Keratinocyte (primary cell): ENCODE results near the gene ERICH6. TPM values are rescaled to one million over a fixed set of nuclear protein-coding genes. Genes with fewer than 3 reads are reported as not detected.

ENCODE experiments used
- DNase-seq: peaks from one replicate; pipeline ENCODE4 v3.0.0-alpha.2; 2011; ENCODE audit warnings: low read depth, missing footprints, low spot score
- FAIRE-seq: peaks from 2 replicates; lab custom pipeline; 2011; peaks lifted over from hg19 to GRCh38; lab: Jason Lieb, UNC
- H2AFZ ChIP-seq: 2 replicates; pipeline ENCODE4 v1.6.0; 2012; ENCODE audit warnings: low read length, control low read depth, inconsistent platforms; ENCODE audit not compliant: control insufficient read depth
- H3K27ac ChIP-seq: 2 replicates; pipeline ENCODE4 v1.5.1; 2011; ENCODE audit warnings: low read length; ENCODE audit not compliant: control insufficient read depth, insufficient read depth
- H3K27me3 ChIP-seq: 3 replicates; pipeline ENCODE4 v1.6.0; 2011; ENCODE audit warnings: low read length; ENCODE audit not compliant: control insufficient read depth, insufficient read depth; ENCODE audit errors: extremely low read depth
- H3K36me3 ChIP-seq, 2 experiments: 2 replicates in 1 of 2; 3 replicates in 1 of 2; pipeline ENCODE4 v1.5.1; 2011; ENCODE audit warnings: low read length in 2 of 2, mild to moderate bottlenecking in 1 of 2; ENCODE audit not compliant: control insufficient read depth in 2 of 2, insufficient read depth in 2 of 2; ENCODE audit errors: extremely low read depth in 1 of 2
- H3K4me1 ChIP-seq: 3 replicates; pipeline ENCODE4 v1.5.1; 2011; ENCODE audit warnings: low read length; ENCODE audit not compliant: control insufficient read depth, insufficient read depth; ENCODE audit errors: extremely low read depth
- H3K4me2 ChIP-seq: 3 replicates; pipeline ENCODE4 v1.6.0; 2011; ENCODE audit warnings: low read depth, low read length; ENCODE audit not compliant: control insufficient read depth, insufficient read depth; ENCODE audit errors: extremely low read depth
- H3K4me3 ChIP-seq, 3 experiments: fragments of 200-600 bp in 1 of 3; sonication (generic) in 1 of 3; 2 replicates in 2 of 3; 3 replicates in 1 of 3; pipeline ENCODE4 v1.5.1; 2011 to 2016; ENCODE audit warnings: low read length in 3 of 3, mild to moderate bottlenecking in 3 of 3, control low read depth in 2 of 3, inconsistent platforms in 1 of 3, low read depth in 1 of 3, mixed read lengths in 1 of 3, mixed run types in 1 of 3, moderate library complexity in 1 of 3; ENCODE audit not compliant: control insufficient read depth in 2 of 3, insufficient read depth in 2 of 3; ENCODE audit errors: extremely low read depth in 1 of 3
- H3K79me2 ChIP-seq: 2 replicates; pipeline ENCODE4 v1.6.0; 2012; ENCODE audit warnings: low read length; ENCODE audit not compliant: control insufficient read depth, insufficient read depth
- H3K9ac ChIP-seq: 3 replicates; pipeline ENCODE4 v1.6.0; 2011; ENCODE audit warnings: low read length; ENCODE audit not compliant: control insufficient read depth, insufficient read depth; ENCODE audit errors: extremely low read depth
- H3K9me1 ChIP-seq: 3 replicates; pipeline ENCODE4 v1.6.0; 2011; ENCODE audit warnings: low read length; ENCODE audit not compliant: control insufficient read depth, insufficient read depth; ENCODE audit errors: extremely low read depth
- H3K9me3 ChIP-seq: 2 replicates; pipeline ENCODE4 v1.5.1; 2012; ENCODE audit warnings: low read depth, low read length; ENCODE audit not compliant: control insufficient read depth
- H4K20me1 ChIP-seq: 3 replicates; pipeline ENCODE4 v1.6.0; 2011; ENCODE audit warnings: low read length; ENCODE audit not compliant: control insufficient read depth, insufficient read depth; ENCODE audit errors: extremely low read depth
- CTCF ChIP-seq, 3 experiments: IDR thresholded peaks in 1 of 3; conservative IDR thresholded peaks in 1 of 3; optimal IDR thresholded peaks in 1 of 3; 2 replicates in 2 of 3; 3 replicates in 1 of 3; pipeline versions ENCODE3 to v1.5.1; 2011; ENCODE audit warnings: low read length in 3 of 3, mild to moderate bottlenecking in 3 of 3, moderate library complexity in 2 of 3, control low read depth in 1 of 3, inconsistent platforms in 1 of 3; ENCODE audit not compliant: insufficient read depth in 2 of 3; ENCODE audit errors: extremely low read depth in 1 of 3
- EZH2 ChIP-seq: IDR thresholded peaks from one replicate; pipeline ENCODE4 v1.6.1; 2012; ENCODE audit warnings: inconsistent platforms, mild to moderate bottlenecking, low read length, moderate library complexity
- dilution Hi-C: fragments of 300-500 bp; cut with MboI; formaldehyde crosslinking; loops from one replicate; pipeline ENCODE4 v1.7.0; 2020; ENCODE audit warnings: low sequenced_read_pairs; ENCODE audit not compliant: extremely low pct_ligation_motif_present
- polyA plus RNA-seq, 5 experiments: library from polyadenylated mRNA; depleted of rRNA in 3 of 5; stranded (reverse) in 3 of 5; stranded (forward) in 1 of 5; unstranded in 1 of 5; fragments of >200 nt; gene quantifications; 1 replicate in 1 of 5; 2 replicates in 3 of 5; 3 replicates in 1 of 5; pipeline versions ENCODE4 v1.2.1 to v1.2.3, GENCODE V29; 2011 to 2012; ENCODE audit warnings: missing spikeins in 2 of 5, low read depth in 1 of 5, low replicate concordance in 1 of 5

The ERICH6 gene
- polyA plus RNA-seq, 1 donor (not counting 4 experiments of a cell fraction or from before 2014, with no cell fraction given) = 0.03 TPM

GRCh38 chr3:150675587-150675986 lies 28.1 kb downstream of the ERICH6 start:
- Histone ChIP-seq H3K79me2 (no peaks in the 10 kb centered on the region), H3K4me1 (no peaks in the 10 kb centered on the region), H3K27ac (no peak overlapping the region), H3K4me2 (no peak overlapping the region), H3K27me3 (no peaks in the 10 kb centered on the region), H4K20me1 (no peaks in the 10 kb centered on the region), H3K4me3 (no peak overlapping the region), H3K9me3 (no peaks in the 10 kb centered on the region), H2AFZ (no peak overlapping the region), H3K36me3 (no peaks in the 10 kb centered on the region), H3K9ac (no peak overlapping the region), H3K9me1 (no peaks in the 10 kb centered on the region)
- dilution Hi-C loops = no loop called here
- FAIRE-seq (no peak), DNase-seq (no peak)
- no peak for TF ChIP-seq CTCF (optimal IDR thresholded peaks at IDR 0.05 in 1 of 3, IDR thresholded peaks at IDR 0.05 in 1 of 3, conservative IDR thresholded peaks at IDR 0.05 in 1 of 3; ENCODE audit: extremely low read depth in 1 of 3, insufficient read depth in 2 of 3, low read length in 3 of 3)
- TF ChIP-seq EZH2 = no peak

- Histone ChIP-seq H4K20me1 (no peaks in the 10 kb centered on the region), H3K79me2 (no peaks in the 10 kb centered on the region), H3K36me3 (no peaks in the 10 kb centered on the region), H3K9ac (no peak overlapping the region), H3K27me3 (no peaks in the 10 kb centered on the region), H3K4me3 (no peak overlapping the region), H3K27ac (no peak overlapping the region), H3K4me1 (no peaks in the 10 kb centered on the region), H3K4me2 (no peak overlapping the region), H3K9me3 (no peaks in the 10 kb centered on the region), H2AFZ (no peak overlapping the region), H3K9me1 (no peaks in the 10 kb centered on the region)
- dilution Hi-C loops = no loop called here
- TF ChIP-seq EZH2 (no peak), CTCF (optimal IDR thresholded peaks at IDR 0.05 in 1 of 3, IDR thresholded peaks at IDR 0.05 in 1 of 3, conservative IDR thresholded peaks at IDR 0.05 in 1 of 3; ENCODE audit: extremely low read depth in 1 of 3, insufficient read depth in 2 of 3, low read length in 3 of 3) (no peak)
- DNase-seq (no peak), FAIRE-seq (no peak)
Measured at GRCh38 chr3:150673966-150674365, 29.8 kb downstream of the ERICH6 start.
